Tibial nerve (tissue), 4 donors: ENCODE measurements around the gene LIN9. TPM values are rescaled to one million over a fixed set of nuclear protein-coding genes. Genes with fewer than 3 reads are reported as not detected.
"Not testable (repeated sequence)": the region's sequence is repeated elsewhere in the genome, so short reads cannot be mapped to it uniquely, and the experiment has no call there.

Experiments
- DNase-seq, 2 donors: peaks; one replicate each; pipeline ENCODE4 v3.0.0-alpha.2; 2019; ENCODE audit warnings: low spot score in 2 of 2
- H3K27ac ChIP-seq, 4 donors: fragments of 200-600 bp; sonication (generic) in 3 of 4; one replicate each; pipeline ENCODE4 v1.5.1; 2017 to 2019; ENCODE audit warnings: mild to moderate bottlenecking in 1 of 4
- H3K27me3 ChIP-seq, 2 donors: fragments of 200-600 bp; sonication (generic) in 1 of 2; one replicate each; pipeline versions ENCODE4 v1.5.1 to v1.6.0; 2017 to 2019
- H3K36me3 ChIP-seq, 3 donors: fragments of 200-600 bp; sonication (generic); one replicate each; pipeline ENCODE4 v1.5.1; 2018 to 2019
- H3K4me1 ChIP-seq, 4 donors: fragments of 200-600 bp; sonication (generic) in 3 of 4; one replicate each; pipeline ENCODE4 v1.5.1; 2017 to 2019
- H3K4me3 ChIP-seq, 4 donors: fragments of 200-600 bp; sonication (generic) in 3 of 4; one replicate each; pipeline ENCODE4 v1.5.1; 2017 to 2019; ENCODE audit warnings: mild to moderate bottlenecking in 1 of 4, moderate library complexity in 1 of 4
- H3K9me3 ChIP-seq, 4 donors: fragments of 200-600 bp; sonication (generic) in 3 of 4; one replicate each; pipeline ENCODE4 v1.5.1; 2017 to 2019
- EP300 ChIP-seq, 2 donors: sonication (generic); formaldehyde crosslinking; IDR thresholded peaks; one replicate each; pipeline ENCODE4 v1.6.1; 2017; ENCODE audit warnings: antibody characterized with exemption in 2 of 2, mild to moderate bottlenecking in 1 of 2
- POLR2A ChIP-seq, 2 donors: fragments of 450-650 bp; IDR thresholded peaks; one replicate each; pipeline ENCODE4 v1.6.1; 2017; ENCODE audit warnings: antibody characterized with exemption in 2 of 2, mild to moderate bottlenecking in 2 of 2, moderate library complexity in 2 of 2
- WGBS, 2 donors: methylation state at CpG; one replicate each; pipeline ENCODE4 v1.1.5; 2018; 5-methylcytosine and 5-hydroxymethylcytosine counted together
- total RNA-seq, 4 donors: library from RNA; depleted of rRNA; stranded (reverse); fragments of >200 nt; gene quantifications; one replicate each; pipeline ENCODE4 v1.1.0, GENCODE V29; 2016
- TF ChIP-seq, protein P1 (sequence below), 5 experiments: fragments of 200-600 bp in 3 of 5; fragments of 450-650 bp in 2 of 5; sonication (generic) in 3 of 5; IDR thresholded peaks; one replicate each; pipeline ENCODE4 v1.5.1; 2016 to 2019; ENCODE audit warnings: antibody characterized with exemption in 5 of 5, mild to moderate bottlenecking in 3 of 5, moderate library complexity in 2 of 5

LIN9 gene
- total RNA-seq, 4 donors from 2014 or later, result 1.3 to 2.4 (median 2.2) TPM

DNA sequence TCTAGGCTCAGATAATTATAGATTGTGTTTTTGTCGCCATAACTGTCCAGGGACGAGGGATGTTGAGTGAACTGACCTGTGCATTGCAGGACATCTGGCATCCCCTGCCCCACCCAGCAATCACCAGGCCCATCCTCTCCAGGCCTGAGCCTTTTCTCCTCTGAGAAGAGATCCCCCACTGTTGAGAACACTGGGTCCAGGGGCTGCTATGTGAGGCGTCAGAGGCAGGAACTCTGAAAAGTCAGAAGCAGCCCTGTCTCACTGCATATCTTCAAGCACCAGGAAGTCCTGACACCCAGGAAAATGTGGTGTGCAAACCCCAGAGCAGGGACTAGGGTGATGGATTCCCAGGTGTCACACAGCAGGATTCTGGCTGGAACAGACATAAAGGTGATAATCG, 105.3 kb downstream of the LIN9 start:
- 78 to 83% methylated on average over 4 of the region's 4 CpGs for WGBS, 2 donors
- H3K4me3 ChIP-seq, result no peak overlapping the region
- no peaks in the 10 kb centered on the region for H3K4me1 ChIP-seq
- H3K27ac ChIP-seq, result no peak overlapping the region
- no peaks in the 10 kb centered on the region for H3K36me3 ChIP-seq
- no peaks in the 10 kb centered on the region for H3K9me3 ChIP-seq
- H3K27me3 ChIP-seq, result no peaks in the 10 kb centered on the region
- DNase-seq, result no peak
- TF ChIP-seq, protein P1, sequence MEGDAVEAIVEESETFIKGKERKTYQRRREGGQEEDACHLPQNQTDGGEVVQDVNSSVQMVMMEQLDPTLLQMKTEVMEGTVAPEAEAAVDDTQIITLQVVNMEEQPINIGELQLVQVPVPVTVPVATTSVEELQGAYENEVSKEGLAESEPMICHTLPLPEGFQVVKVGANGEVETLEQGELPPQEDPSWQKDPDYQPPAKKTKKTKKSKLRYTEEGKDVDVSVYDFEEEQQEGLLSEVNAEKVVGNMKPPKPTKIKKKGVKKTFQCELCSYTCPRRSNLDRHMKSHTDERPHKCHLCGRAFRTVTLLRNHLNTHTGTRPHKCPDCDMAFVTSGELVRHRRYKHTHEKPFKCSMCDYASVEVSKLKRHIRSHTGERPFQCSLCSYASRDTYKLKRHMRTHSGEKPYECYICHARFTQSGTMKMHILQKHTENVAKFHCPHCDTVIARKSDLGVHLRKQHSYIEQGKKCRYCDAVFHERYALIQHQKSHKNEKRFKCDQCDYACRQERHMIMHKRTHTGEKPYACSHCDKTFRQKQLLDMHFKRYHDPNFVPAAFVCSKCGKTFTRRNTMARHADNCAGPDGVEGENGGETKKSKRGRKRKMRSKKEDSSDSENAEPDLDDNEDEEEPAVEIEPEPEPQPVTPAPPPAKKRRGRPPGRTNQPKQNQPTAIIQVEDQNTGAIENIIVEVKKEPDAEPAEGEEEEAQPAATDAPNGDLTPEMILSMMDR (IDR thresholded peaks at IDR 0.05), result no peak
- no peak for TF ChIP-seq EP300 (IDR thresholded peaks at IDR 0.05)
- TF ChIP-seq POLR2A (IDR thresholded peaks at IDR 0.05), result no peak

DNA sequence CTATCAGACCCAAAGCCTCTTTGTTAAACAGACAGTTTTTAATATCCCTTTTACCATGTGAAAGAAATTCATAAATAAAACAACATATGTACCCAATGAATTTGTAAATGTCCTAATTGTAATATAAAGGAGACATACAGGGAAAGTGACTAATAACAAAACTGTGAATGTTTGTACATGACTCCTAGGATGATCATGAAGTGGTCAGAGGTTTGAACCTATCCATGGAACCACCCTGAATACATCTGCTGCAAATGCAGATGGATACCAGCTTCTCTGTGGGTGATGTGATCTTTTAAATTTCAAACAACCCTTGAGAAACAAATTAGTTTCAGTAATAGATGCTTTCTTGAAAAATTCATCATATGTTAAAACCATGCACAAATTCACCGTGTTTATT, 105.7 kb downstream of the LIN9 start:
- Histone ChIP-seq H3K4me1 (no peaks in the 10 kb centered on the region), H3K27ac (no peak overlapping the region), H3K36me3 (no peaks in the 10 kb centered on the region), H3K4me3 (no peak overlapping the region), H3K9me3 (no peaks in the 10 kb centered on the region), H3K27me3 (no peaks in the 10 kb centered on the region)
- WGBS, 2 donors, result 70 to 86% methylated on average over 1 of the region's 1 CpG
- TF ChIP-seq EP300 (IDR thresholded peaks at IDR 0.05) (no peak), POLR2A (IDR thresholded peaks at IDR 0.05) (no peak)
- TF ChIP-seq, protein P1 (IDR thresholded peaks at IDR 0.05), result no peak
- DNase-seq, result no peak

DNA sequence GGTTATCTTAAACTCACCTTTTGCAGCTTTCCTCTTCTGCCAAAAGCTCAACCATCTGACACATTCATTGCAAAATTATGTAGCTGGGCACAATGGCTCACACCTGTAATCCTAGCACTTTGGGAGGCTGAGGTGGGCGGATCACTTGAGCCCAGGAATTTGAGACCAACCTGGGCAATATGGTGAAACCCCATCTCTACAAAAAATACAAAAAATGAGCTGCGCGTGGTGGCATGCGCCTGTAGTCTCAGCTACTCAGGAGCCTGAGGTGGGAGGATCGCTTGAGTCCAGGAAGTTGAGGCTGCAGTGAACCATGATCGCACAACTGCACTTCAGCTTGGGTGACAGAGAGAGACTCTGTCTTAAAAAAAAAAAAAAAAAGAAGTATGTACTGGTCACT, 106.3 kb downstream of the LIN9 start:
- not testable (repeated sequence) for H3K4me1 ChIP-seq, H3K9me3 ChIP-seq, H3K36me3 ChIP-seq, DNase-seq, H3K27ac ChIP-seq, H3K4me3 ChIP-seq, H3K27me3 ChIP-seq
- 86 to 93% methylated on average over 6 of the region's 6 CpGs for WGBS, 2 donors

DNA sequence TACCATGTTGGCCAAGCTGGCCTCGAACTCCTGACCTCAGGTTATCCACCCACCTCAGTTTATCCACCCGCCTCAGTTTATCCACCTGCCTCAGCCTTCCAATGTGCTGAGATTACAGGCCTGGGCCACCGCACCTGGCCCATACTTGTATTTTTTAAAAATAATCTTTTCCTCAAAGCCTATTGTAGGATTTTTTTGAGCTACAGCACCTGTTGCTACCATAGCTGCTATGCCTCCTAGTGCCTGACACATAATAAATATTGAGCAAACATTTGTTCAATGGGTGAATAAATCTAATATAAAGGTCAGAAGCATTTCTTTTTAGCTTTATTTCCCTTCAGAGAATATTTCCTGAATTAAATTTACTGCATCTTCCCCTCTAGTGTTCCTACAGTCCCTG, 106.7 kb downstream of the LIN9 start:
- no peak overlapping the region for H3K27ac ChIP-seq
- no peaks in the 10 kb centered on the region for H3K4me1 ChIP-seq
- TF ChIP-seq POLR2A (IDR thresholded peaks at IDR 0.05), result no peak
- TF ChIP-seq EP300 (IDR thresholded peaks at IDR 0.05), result no peak
- TF ChIP-seq, protein P1 (IDR thresholded peaks at IDR 0.05), result no peak
- H3K9me3 ChIP-seq, result no peaks in the 10 kb centered on the region
- no peak overlapping the region for H3K4me3 ChIP-seq
- H3K27me3 ChIP-seq, result no peaks in the 10 kb centered on the region
- H3K36me3 ChIP-seq, result no peaks in the 10 kb centered on the region
- no peak for DNase-seq
- 88 to 96% methylated on average over 3 of the region's 3 CpGs for WGBS, 2 donors

DNA sequence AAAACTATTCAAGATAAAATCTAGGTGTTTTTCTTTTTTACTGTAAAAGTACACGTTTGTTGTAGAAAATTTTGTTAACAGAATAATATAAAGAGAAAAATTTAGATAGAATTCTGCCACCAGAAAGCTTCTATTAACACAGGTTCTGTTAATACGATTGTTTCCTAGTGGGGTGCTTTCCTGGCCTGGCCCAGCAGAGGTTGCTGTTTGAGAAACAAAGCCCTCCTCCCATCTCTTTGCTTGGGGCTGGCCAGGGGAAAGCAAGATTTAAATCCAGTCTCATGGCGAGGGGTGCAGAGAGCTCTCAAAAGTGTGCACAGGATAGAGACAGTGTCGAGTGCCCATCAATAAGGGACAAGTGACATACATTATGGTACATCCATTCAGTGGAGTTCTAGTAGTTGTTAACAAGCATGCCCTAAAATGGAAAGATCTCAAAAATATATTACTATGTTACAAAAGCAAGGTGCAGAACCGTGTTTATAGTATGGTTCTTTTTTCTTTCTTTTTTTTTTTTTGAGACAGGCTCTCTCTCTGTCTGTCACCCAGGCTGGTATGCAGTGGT, 107.9 kb downstream of the LIN9 start:
- H3K27ac ChIP-seq, result no peak overlapping the region
- no peak for TF ChIP-seq EP300 (IDR thresholded peaks at IDR 0.05)
- TF ChIP-seq POLR2A (IDR thresholded peaks at IDR 0.05), result no peak
- TF ChIP-seq, protein P1 (IDR thresholded peaks at IDR 0.05), result no peak
- DNase-seq, result no peak
- no peaks in the 10 kb centered on the region for H3K9me3 ChIP-seq
- H3K4me3 ChIP-seq, result no peak overlapping the region
- H3K36me3 ChIP-seq, result no peaks in the 10 kb centered on the region
- 50 to 60% methylated on average over 5 of the region's 5 CpGs for WGBS, 2 donors
- no peaks in the 10 kb centered on the region for H3K27me3 ChIP-seq
- H3K4me1 ChIP-seq, result peaks cover 0 to 5% (median 0%) of the 10 kb centered on the region in 4 donors

DNA sequence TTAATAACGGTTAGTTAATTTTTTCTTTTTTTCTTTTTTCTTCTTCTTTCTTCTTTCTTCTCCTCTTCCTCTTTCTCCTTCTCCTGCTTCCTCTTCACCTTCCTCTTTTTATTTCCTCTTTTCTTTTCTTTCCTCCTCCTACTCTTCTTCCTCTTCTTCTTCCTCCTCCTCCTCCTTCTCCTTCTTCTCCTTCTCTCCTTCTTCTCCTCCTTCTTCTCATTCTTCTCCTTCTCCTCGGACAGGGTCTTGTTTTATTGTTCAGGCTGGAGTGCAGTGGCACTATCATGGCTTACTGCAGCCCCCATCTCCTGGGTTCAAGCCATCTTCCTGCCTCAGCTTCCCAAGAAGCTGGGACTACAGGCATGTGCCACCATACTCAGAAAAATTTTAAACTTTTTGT, 109.0 kb downstream of the LIN9 start:
- Histone ChIP-seq H3K36me3 (no peaks in the 10 kb centered on the region), H3K4me3 (no peak overlapping the region), H3K9me3 (no peaks in the 10 kb centered on the region), H3K27ac (no peak overlapping the region), H3K27me3 (no peaks in the 10 kb centered on the region), H3K4me1 (peaks cover 0 to 5% (median 0%) of the 10 kb centered on the region in 4 donors)
- DNase-seq, result no peak
- TF ChIP-seq, protein P1 (IDR thresholded peaks at IDR 0.05), result no peak
- TF ChIP-seq POLR2A (IDR thresholded peaks at IDR 0.05) (no peak), EP300 (IDR thresholded peaks at IDR 0.05) (no peak)
- 66 to 67% methylated on average over 2 of the region's 2 CpGs for WGBS, 2 donors
